Progenitor cell of endocrine pancreas (in vitro differentiated cells): ENCODE measurements around the gene HADHA. TPM values are rescaled to one million over a fixed set of nuclear protein-coding genes. Genes with fewer than 3 reads are reported as not detected.

Experiments used
- DNase-seq: peaks from one replicate; pipeline ENCODE4 v3.0.0; 2021; ENCODE audit warnings: low spot score; ENCODE audit not compliant: unreplicated experiment
- H3K27ac Mint-ChIP-seq: 2 replicates; pipeline ENCODE4 v1.8.0; 2021; ENCODE audit warnings: mild to moderate bottlenecking, moderate library complexity, mixed read lengths
- H3K27me3 Mint-ChIP-seq: 2 replicates; pipeline ENCODE4 v1.8.0; 2021; ENCODE audit warnings: mixed read lengths
- H3K36me3 Mint-ChIP-seq: 2 replicates; pipeline ENCODE4 v1.8.0; 2022; ENCODE audit warnings: mixed read lengths; ENCODE audit not compliant: insufficient read depth
- H3K4me1 Mint-ChIP-seq: 2 replicates; pipeline ENCODE4 v1.8.0; 2021; ENCODE audit warnings: low read depth, mixed read lengths
- H3K4me3 Mint-ChIP-seq: 2 replicates; pipeline ENCODE4 v1.8.0; 2021; ENCODE audit warnings: low read depth, mild to moderate bottlenecking, moderate library complexity, mixed read lengths
- H3K9me3 Mint-ChIP-seq: 2 replicates; pipeline ENCODE4 v1.8.0; 2021; ENCODE audit warnings: low read depth, mixed read lengths
- CTCF ChIP-seq: fragments of 200-600 bp; sonication (generic); IDR thresholded peaks from one replicate; pipeline ENCODE4 v1.5.0; 2021; ENCODE audit warnings: antibody characterized with exemption, mild to moderate bottlenecking; ENCODE audit not compliant: unreplicated experiment
- total RNA-seq: library from RNA; stranded (reverse); gene quantifications from 2 replicates; pipeline ENCODE4 v1.2.1, GENCODE V29; 2021

Gene HADHA
- total RNA-seq, 1 donor from 2014 or later: 111 TPM

- Mint-ChIP-seq H3K4me1 (peaks cover 10% of the 10 kb centered on the region), H3K36me3 (no peaks in the 10 kb centered on the region), H3K4me3 (no peak overlapping the region), H3K27ac (no peak overlapping the region), H3K27me3 (peaks cover 15% of the 10 kb centered on the region), H3K9me3 (no peaks in the 10 kb centered on the region)
- no peak for TF ChIP-seq CTCF
- DNase-seq: no peak
Observed at GRCh38 chr2:26148501-26148900, 95.9 kb downstream of the HADHA start.

- Mint-ChIP-seq H3K27ac (no peak overlapping the region), H3K9me3 (no peaks in the 10 kb centered on the region), H3K27me3 (peaks cover 11% of the 10 kb centered on the region), H3K36me3 (no peaks in the 10 kb centered on the region), H3K4me3 (no peak overlapping the region), H3K4me1 (peaks cover 13% of the 10 kb centered on the region)
- TF ChIP-seq CTCF: peak; percentile 83
- DNase-seq: peak; percentile 43
Observed at GRCh38 chr2:26144953-26145680, 99.3 kb downstream of the HADHA start.

- H3K4me3 Mint-ChIP-seq: no peak overlapping the region
- H3K4me1 Mint-ChIP-seq: peaks cover 13% of the 10 kb centered on the region
- no peak for TF ChIP-seq CTCF
- H3K9me3 Mint-ChIP-seq: no peaks in the 10 kb centered on the region
- H3K36me3 Mint-ChIP-seq: no peaks in the 10 kb centered on the region
- peak overlapping the region; percentile 27 for H3K27ac Mint-ChIP-seq
- no peak for DNase-seq
- peaks cover 5% of the 10 kb centered on the region for H3K27me3 Mint-ChIP-seq
Observed at GRCh38 chr2:26144031-26144430, 100.4 kb downstream of the HADHA start.

GRCh38 chr2:26141145-26141769 lies 103.2 kb downstream of the HADHA start:
- no peak for DNase-seq
- H3K36me3 Mint-ChIP-seq: peaks cover 2% of the 10 kb centered on the region
- TF ChIP-seq CTCF: no peak
- no peak overlapping the region for H3K4me3 Mint-ChIP-seq
- no peaks in the 10 kb centered on the region for H3K27me3 Mint-ChIP-seq
- H3K27ac Mint-ChIP-seq: no peak overlapping the region
- peaks cover 13% of the 10 kb centered on the region for H3K4me1 Mint-ChIP-seq
- H3K9me3 Mint-ChIP-seq: no peaks in the 10 kb centered on the region

Other genes starting within 250 kb of the HADHA start
- 106 and 114 TPM in 2 replicates for gene RAB10, start 210.5 kb downstream of the HADHA start, total RNA-seq
- 10.4 and 12.1 TPM in 2 replicates for gene GAREM2, start 71.5 kb downstream of the HADHA start, total RNA-seq
- gene HADHB, start 307 bp upstream of the HADHA start, total RNA-seq: 62.0 and 71.1 TPM in 2 replicates
- 43.8 and 46.2 TPM in 2 replicates for gene SELENOI, start 101.5 kb upstream of the HADHA start, total RNA-seq
- gene ADGRF3, start 102.2 kb upstream of the HADHA start, total RNA-seq: 2.0 and 3.8 TPM in 2 replicates
- 0.49 and 0.57 TPM in 2 replicates for gene DRC1, start 157.3 kb upstream of the HADHA start, total RNA-seq
- 0.11 and 0.22 TPM in 2 replicates for gene OTOF, start 233.5 kb upstream of the HADHA start, total RNA-seq